Putamen (tissue), 1 donor: Measurements from ENCODE around the gene OR2V1.
"Not testable (repeated sequence)": the region's sequence is repeated elsewhere in the genome, so short reads cannot be mapped to it uniquely, and the experiment has no call there.

Source experiments
- DNase-seq: peaks from one replicate; pipeline ENCODE4 v3.0.0-alpha.2; 2016; ENCODE audit warnings: low spot score

OR2V1 gene

DNA sequence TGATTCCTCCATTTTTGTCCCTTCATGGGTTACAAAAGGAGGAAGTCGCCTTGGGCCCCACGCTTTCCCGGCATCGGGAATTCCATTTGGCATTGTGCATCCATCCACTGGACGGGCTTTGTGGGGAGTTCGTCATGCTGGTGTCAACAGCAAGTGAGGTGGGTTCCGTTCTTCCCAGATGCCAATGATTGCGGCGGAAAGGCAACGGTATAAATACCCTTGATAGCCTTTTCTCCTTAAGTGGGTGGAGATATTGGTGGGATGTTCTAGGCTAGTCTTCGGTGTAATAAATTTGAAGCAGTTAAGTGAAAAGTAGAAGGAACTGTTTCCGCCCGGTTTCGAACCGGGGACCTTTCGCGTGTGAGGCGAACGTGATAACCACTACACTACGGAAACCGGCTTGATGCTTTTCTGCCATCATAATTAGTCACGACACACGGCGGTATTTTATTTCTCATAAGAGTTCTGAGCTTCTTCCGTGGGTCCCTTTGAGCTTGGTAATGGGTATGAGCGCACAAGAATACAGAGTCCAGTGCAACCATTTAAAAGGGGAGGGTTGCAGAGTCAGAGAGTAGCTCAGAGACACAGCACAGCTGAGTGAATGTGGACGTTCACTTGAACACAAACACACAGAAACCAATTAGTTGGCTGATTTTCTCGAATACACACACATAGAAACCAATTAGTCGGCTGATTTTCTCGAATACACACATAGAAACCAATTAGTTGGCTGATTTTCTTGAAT, 28.9 kb downstream of the OR2V1 start:
- not testable (repeated sequence) for DNase-seq

DNA sequence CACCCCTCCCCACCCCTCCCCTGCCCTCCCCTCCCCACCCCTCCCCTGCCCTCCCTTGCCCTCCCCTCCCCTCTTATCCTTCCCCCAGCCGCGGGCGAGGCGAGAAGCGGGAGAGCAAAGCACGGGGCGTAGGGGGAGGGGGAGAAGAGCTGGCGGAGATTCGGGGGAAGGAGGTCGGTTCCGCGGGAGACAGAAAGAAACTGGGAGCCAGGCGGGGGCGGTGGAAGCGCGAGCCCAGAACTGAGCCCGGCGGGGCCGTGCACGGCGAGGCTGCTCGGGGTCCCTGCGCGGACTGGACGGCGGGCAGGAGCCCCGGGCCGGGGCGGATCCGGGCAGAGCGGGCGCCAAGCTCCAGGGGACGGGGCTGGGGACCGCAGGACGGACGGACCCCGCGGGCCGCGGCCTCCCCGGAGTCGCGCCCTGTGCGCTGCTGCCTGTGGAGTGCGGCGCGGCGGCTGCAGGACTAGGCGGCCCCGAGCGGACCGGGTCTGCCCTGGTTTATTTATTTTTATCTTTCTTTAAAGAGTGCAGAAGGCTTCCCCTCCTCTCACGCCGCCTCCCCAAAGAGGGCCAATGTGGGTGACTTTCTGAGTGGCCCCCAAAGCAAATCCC, 29.8 kb downstream of the OR2V1 start:
- DNase-seq = not testable (repeated sequence)

DNA sequence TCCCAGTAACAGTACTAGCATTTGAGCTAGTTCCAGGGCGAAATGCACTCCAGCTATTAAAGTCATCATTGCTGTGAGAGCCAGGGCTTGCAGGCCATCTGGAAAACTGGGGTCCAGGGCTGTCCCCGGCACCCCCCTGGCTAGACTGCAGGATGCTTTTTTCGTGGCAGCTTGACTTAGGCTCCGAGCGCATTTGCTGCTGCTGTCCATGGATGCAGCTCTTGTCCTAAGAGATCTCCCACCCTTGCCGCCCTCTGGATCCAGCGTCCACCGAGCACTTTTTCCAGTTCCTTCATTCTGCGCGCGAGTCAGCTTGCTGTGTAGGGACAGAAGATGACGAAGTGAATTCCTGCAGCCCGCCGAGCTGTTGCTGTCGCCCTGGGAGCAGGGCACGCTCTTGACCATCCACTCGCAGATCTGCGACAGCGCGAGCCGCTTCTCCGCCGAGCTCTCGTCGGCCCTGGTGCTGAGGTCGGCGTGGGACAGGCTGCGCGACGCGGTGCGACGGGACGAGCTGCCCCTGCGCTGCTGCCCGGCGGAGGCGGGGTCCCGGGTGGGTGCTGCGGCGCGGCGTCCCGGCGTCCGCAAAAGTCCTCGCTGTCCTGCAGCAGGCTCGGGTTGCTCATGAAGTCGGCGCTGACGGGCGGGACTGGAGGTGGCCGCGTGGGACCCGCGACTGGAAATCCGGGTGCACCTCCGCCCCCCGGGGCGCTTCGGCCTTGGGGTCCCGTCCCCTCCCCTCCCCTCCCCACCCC, 30.7 kb downstream of the OR2V1 start:
- no peak for DNase-seq

DNA sequence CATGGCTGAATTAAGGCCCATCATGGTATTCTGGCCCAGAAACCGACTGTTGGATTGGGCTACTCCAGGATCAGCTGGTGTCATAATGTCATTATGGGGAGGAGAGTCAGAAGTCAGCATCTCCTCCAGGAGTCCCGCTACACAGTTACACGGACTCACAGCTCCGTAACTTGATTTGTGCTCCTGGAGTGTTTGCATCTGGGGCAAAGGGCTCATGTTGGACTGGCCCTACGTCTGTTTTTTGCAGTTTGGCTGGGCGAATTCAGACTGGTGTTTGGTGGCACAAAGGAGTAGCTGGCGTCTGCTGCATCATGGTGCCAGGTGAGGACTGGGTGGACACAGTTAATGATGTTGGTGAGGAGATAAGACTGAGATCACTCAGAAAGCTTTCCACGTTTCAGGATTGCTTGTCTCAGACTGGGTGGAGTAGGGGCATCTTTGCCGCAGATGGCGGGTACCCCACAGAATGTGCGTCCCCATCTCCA, 31.3 kb downstream of the OR2V1 start:
- no peak for DNase-seq

DNA sequence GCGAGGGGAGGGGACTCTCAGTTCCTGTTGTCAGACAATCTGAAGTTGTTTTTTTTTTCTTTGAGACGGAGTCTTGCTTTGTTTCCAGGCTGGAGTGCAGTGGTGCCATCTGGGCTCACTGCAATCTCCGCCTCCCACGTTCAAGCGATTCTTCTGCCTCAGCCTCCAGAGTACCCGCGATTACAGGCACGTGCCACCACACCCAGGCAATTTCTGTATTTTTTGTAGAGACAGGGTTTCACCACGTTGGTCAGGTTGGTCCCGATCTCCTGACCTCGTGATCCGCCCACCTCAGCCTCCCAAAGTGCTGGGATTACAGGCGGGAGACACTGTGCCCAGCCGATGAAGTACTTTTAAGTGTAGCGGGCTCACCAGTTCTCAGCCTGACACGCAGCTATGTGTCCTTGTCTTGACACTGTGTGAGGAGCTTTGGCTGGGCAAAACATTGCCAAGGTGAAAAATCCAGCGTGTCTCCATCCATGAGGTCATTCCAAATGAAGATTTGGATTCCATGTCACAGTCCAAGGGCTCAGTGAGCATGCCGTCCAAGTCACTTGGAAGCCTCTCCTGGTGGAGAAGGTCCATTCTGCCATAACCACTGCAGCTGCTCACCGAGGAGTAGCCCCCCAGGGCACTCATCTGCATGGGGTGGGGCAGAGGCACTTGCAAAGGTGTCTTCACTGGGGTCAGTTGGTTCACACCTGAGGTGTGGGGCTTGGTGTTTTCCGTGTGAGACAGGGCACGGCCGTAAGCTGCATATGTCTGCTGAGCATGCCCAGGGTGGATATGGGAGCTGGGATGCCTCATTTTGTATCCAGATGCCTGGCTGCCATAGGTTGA, 32.0 kb downstream of the OR2V1 start:
- DNase-seq = no peak

DNA sequence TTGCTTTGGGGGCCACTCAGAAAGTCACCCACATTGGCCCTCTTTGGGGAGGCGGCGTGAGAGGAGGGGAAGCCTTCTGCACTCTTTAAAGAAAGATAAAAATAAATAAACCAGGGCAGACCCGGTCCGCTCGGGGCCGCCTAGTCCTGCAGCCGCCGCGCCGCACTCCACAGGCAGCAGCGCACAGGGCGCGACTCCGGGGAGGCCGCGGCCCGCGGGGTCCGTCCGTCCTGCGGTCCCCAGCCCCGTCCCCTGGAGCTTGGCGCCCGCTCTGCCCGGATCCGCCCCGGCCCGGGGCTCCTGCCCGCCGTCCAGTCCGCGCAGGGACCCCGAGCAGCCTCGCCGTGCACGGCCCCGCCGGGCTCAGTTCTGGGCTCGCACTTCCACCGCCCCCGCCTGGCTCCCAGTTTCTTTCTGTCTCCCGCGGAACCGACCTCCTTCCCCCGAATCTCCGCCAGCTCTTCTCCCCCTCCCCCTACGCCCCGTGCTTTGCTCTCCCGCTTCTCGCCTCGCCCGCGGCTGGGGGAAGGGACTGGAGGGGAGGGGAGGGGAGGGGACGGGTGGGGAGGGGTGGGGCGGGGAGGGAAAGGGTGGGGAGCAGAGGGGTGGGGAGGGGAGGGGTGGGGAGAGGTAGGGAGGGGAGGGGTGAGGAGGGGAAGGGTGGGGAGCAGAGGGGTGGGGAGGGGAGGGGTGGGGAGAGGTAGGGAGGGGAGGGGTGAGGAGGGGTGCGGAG, 33.0 kb downstream of the OR2V1 start:
- not testable (repeated sequence) for DNase-seq

DNA sequence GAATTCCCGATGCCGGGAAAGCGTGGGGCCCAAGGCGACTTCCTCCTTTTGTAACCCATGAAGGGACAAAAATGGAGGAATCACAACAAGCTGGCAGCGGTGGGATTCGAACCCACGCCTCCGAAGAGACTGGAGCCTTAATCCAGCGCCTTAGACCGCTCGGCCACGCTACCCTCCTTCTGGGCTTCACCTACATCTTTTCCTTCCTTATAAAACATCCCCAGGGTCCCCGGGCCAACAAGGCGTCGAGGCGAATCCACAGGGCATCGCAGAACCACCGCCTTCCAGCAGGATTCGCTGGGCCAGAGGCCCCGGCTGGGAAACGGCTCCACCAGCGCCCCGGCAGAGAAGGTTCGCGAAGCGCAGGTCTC, 33.6 kb downstream of the OR2V1 start:
- DNase-seq = not testable (repeated sequence)

DNA sequence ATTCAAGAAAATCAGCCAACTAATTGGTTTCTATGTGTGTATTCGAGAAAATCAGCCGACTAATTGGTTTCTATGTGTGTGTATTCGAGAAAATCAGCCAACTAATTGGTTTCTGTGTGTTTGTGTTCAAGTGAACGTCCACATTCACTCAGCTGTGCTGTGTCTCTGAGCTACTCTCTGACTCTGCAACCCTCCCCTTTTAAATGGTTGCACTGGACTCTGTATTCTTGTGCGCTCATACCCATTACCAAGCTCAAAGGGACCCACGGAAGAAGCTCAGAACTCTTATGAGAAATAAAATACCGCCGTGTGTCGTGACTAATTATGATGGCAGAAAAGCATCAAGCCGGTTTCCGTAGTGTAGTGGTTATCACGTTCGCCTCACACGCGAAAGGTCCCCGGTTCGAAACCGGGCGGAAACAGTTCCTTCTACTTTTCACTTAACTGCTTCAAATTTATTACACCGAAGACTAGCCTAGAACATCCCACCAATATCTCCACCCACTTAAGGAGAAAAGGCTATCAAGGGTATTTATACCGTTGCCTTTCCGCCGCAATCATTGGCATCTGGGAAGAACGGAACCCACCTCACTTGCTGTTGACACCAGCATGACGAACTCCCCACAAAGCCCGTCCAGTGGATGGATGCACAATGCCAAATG, 34.1 kb downstream of the OR2V1 start:
- DNase-seq = not testable (repeated sequence)

DNA sequence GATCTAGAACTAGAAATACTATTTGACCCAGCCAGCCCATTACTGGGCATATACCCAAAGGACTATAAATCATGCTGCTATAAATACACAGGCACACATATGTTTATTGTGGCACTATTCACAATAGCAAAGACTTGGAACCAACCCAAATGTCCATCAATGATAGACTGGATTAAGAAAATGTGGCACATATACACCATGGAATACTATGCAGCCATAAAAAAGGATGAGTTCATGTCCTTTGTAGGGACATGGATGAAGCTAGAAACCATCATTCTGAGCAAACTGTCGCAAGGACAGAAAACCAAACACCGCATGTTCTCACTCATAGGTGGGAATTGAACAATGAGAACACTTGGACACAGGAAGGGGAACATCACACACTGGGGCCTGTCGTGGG, 35.8 kb downstream of the OR2V1 start:
- not testable (repeated sequence) for DNase-seq

DNA sequence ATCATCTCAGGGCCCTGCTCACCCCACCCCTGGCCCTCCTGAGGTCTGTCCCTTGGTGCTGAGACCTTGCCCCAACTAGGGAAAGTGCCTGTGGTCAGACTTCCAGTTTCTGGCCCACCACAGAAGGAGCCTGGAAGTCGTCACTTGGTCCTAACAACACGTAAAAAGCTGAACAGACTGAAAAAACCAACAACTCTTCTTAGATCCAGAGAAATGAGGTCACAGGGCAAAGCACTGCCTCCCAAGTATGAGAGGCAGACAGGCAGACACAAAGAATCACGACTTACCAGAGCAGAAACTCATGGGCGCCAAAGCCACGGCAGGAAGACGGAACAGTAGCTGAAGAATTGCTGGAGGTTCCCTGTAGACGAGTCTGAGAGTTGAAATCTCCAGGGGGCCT, 38.5 kb downstream of the OR2V1 start:
- no peak for DNase-seq

DNA sequence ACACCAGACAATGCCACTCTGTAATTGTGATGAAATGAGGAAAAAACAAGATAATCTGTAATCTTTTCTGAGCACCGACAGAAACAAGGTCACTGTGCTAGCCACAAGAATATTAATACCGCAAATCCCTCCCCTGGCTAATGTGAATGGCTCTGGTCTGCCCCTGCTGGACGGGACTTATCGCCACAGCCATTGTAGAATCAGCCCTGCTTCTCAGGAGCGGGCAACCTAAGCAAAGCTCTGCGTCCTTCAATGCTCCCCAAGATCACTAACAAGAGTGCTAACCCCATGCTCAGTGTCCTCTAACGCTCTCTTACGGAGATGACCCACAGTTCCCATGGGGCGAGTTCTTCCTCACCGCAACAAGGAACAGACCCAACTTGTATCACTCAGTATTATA, 42.7 kb downstream of the OR2V1 start:
- DNase-seq = no peak

DNA sequence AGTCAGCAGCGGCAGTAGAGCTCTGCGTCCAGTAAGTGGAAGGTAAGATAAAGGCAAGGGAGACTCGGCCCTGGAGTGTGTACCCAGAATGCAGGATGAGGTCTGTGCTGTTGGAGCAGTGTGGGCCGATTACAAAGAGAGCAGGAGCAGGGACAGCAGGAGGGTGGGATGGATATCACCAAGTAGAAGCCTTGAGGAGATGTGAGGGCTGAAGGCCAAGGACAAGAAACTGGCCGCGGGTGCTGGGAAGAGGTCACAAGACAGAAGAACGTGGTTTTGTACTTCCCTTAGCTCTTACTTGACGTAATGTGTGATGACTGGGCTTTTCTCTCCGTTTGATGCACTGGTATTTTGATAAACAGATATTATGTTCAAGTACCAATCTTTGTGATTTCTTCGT, 43.7 kb downstream of the OR2V1 start:
- no peak for DNase-seq

DNA sequence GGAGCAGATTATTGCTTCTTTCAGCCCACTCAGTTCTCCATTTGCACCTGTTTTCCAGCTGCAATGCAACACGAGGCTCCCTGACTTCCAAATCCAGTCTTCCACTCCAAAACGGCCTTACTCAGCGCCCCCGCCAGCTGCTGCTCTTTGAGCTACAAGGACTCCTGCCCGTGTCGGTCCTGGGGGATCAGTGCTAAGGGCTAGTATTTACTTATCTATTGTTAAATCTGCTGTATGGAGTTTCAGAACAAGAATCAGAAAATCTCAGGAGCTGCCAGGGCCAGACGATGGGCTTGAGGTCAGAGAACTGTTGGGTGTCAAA, 44.1 kb downstream of the OR2V1 start:
- no peak for DNase-seq

DNA sequence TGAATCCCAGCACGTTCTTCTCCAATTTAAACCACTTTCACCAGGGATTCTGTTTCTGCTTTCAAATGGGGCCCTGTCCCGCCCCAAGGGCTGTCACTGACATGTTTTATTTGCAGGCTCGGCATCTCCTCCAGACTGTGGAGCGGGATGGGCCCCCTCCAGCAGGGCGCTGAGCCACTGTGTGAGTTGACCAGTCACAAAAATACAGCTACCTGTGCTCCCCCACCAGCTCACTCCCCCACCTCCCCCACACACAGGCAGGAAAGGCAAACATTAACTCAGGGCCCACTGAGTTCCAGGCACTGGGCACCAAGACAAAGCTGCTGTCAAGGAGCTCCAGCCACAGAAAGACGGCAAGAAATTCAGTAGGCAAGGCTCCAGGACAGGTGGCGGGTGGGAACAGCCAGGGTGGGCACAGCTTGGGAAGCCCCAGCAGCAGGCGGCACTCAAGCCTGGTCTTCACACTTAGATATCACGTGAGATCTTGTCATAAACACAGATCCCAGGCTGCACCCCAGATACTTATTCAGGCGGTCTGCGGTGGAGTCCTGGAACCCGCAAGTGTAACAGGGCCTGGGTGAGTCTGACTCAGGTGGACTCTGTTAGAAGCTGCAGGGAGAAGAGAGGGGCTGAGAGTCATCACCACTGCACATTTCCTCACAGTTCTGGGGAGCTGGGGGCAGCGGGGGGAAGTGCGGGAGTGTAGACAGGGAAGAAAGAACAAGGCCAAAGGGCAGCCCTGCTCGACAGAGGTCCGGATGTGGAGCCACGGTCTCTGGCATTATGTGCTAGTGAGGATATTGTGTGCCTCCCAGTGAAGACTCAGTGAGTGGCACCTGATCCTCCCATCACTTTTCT, 44.7 kb downstream of the OR2V1 start:
- no peak for DNase-seq

DNA sequence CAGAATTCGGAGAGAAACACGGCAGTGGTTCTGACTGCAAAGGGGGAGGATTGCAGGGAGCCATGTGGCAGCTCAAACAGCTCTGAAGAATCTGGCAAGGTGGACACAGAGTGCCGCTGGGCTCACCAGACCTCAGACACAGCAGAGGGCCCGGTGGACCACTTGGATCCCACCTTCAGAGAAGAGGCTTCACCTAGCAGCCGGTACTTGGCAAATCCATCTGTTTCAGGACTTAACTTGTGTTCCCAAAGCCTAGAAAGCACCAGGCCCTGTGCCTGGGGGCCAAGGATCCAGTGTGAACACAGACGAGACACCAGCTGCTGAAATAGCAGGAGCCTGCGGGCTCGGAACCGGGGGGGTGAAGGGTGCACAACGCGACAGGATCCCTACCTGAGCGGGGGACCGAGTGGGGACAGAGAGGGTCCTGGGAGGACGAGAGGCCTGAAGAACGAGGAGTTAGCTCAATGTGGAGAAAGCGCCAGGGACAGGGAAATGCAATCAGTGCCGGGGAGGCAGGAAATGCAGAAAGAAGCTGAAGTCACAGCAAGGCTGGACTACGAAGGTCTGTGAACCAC, 46.3 kb downstream of the OR2V1 start:
- no peak for DNase-seq

DNA sequence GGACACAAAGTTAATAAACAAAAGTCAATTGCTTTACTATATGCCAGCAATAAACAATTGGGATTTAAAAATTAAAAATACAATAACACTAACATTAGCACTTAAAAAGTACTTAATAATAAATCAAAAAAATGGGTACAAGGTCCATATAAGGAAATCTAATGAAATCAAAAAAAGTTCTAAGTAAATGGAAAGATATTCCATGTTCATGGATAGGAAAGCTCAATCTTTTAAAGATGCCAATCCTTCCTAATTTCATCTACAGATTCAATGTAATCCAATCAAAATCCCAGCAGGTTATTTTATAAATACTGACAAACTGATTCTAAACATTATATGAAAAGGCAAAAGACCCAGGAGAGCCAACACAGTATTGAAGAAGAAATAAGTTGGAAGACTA, 49.0 kb downstream of the OR2V1 start:
- DNase-seq = no peak

DNA sequence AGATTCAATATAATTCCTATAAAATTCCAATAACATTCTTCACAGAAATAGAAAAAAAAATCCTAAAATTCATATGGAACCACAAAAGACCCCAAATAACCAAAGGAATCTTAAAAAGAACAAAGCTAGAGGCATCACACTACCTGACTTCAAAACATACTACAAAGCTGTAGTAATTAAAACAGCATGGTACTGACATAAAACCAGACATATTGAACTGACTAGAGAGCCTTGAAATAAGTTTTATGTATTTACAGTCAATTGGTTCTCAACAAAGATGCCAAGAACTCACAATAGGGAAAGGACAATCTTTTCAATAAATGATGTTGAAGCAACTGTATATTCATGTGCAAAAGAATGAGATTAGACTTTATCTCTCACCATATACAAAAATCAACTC, 54.0 kb downstream of the OR2V1 start:
- DNase-seq = no peak
